ENCODE results near the gene CCDC50.

GRCh38 chr3:191388823-191389222, 59.6 kb downstream of the CCDC50 start:
- TF ChIP-seq, protein P1, sequence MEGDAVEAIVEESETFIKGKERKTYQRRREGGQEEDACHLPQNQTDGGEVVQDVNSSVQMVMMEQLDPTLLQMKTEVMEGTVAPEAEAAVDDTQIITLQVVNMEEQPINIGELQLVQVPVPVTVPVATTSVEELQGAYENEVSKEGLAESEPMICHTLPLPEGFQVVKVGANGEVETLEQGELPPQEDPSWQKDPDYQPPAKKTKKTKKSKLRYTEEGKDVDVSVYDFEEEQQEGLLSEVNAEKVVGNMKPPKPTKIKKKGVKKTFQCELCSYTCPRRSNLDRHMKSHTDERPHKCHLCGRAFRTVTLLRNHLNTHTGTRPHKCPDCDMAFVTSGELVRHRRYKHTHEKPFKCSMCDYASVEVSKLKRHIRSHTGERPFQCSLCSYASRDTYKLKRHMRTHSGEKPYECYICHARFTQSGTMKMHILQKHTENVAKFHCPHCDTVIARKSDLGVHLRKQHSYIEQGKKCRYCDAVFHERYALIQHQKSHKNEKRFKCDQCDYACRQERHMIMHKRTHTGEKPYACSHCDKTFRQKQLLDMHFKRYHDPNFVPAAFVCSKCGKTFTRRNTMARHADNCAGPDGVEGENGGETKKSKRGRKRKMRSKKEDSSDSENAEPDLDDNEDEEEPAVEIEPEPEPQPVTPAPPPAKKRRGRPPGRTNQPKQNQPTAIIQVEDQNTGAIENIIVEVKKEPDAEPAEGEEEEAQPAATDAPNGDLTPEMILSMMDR (IDR thresholded peaks at IDR 0.05; ENCODE audit: insufficient read depth, low read length, poor library complexity, severe bottlenecking) = no peak
- no peak for TF ChIP-seq EZH2phosphoT487 (conservative IDR thresholded peaks at IDR 0.05; ENCODE audit: low read length)

Data from SU-DHL-6 (cell line).